GM12874 (cell line): ENCODE results near the gene NRF1.

Experiments used
- CTCF ChIP-seq: IDR thresholded peaks from 2 replicates; pipeline ENCODE4 v1.5.1; 2011; ENCODE audit warnings: low read depth, mild to moderate bottlenecking, control low read depth, low read length, moderate library complexity; ENCODE audit not compliant: insufficient read depth

The NRF1 gene

GRCh38 chr7:129703751-129704150, 92.2 kb downstream of the NRF1 start:
- no peak for TF ChIP-seq CTCF

- TF ChIP-seq CTCF = no peak
Measured at GRCh38 chr7:129707910-129708499, 96.5 kb downstream of the NRF1 start.

GRCh38 chr7:129713544-129713943, 102.0 kb downstream of the NRF1 start:
- TF ChIP-seq CTCF = no peak

- TF ChIP-seq CTCF = no peak
Measured at GRCh38 chr7:129714514-129715063, 103.1 kb downstream of the NRF1 start.

- no peak for TF ChIP-seq CTCF
Measured at GRCh38 chr7:129719980-129720732, 108.6 kb downstream of the NRF1 start.

GRCh38 chr7:129721068-129721467, 109.5 kb downstream of the NRF1 start:
- TF ChIP-seq CTCF = no peak

GRCh38 chr7:129723679-129724078, 112.2 kb downstream of the NRF1 start:
- no peak for TF ChIP-seq CTCF
